NCI-H1436 (cell line): ENCODE results near the gene TBX18.

ENCODE experiments used
- DNase-seq: peaks from one replicate; lab custom pipeline; 2025; lab: John Stamatoyannopoulos, UW

The TBX18 gene

DNA sequence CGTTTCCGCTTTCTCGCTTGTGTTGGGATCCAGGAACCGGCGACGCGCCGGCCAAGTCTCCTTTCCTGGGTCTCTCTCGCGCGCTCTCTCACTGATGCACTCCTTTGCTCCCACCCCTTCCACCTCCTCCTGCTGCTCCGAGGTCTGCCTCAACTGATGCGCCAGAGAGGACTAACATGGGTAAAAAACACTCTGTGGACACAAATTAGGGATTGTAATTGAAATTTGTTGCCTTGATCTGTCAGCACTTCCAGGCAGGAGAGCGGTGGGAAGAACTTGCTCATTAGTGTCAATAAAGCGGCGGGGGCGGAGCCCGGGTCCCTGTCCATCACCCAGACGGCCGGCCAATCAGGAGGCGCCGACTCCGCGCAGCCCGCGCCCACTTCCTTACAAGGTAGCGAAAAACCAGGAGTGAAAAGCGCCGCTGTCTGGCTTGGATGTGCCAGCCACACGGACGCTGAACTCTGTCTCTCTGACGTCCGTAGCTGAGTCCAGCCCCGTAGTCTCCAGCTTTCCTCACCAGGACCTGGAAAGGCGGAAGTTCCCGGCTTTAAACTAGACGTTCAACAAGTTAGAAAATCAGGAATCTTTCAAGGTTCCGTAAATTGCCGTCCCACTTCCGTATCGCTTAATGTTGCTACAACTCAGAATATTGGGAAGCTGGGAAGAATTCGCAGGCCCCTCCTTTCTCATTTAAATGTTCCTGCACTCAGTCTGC lies at the start of gene TBX18:
TBX18 (minus strand) TSS at position 267 of the 718 bp plus-strand sequence. CDS start 417 bp downstream, outside the sequence.
- no peak for DNase-seq

DNA sequence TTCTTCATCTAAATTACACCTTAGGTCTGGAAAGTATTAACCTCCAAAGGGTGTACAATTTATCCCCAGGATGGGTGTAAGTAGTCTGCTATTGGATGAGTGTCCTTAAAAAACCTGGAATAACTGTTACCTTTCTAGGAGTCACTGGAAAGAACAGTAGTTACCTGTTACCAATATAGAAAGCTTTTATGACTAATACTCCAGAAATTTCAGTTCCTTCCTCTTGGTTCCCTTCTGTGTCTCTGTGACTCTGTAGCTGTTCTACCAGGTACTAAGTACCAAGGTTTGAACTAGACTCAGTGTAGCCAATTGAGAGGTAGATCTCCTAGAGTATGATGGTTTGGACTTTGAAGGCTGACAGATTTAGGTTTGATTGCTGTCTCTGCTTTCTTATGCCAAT lies 47.0 kb upstream of the TBX18 start:
- no peak for DNase-seq

DNA sequence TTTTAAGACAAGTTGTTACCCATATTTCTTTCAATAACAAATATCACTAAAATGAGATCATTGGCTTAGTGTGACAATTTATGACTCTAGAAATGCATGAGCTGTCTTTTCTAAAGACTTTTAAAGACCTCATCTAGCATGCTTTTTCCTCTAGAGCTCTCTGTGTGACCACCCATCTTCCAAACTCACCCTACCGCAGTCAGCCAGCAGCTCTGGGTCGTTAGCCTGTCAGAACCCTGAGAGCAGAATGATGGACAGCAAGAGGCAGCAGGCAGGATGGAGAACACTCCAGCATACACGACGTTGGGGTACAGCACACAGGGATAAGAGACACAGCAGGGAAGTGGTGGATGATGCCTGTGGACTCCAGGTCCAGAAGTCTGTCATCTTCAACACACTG lies 45.1 kb upstream of the TBX18 start:
- no peak for DNase-seq

DNA sequence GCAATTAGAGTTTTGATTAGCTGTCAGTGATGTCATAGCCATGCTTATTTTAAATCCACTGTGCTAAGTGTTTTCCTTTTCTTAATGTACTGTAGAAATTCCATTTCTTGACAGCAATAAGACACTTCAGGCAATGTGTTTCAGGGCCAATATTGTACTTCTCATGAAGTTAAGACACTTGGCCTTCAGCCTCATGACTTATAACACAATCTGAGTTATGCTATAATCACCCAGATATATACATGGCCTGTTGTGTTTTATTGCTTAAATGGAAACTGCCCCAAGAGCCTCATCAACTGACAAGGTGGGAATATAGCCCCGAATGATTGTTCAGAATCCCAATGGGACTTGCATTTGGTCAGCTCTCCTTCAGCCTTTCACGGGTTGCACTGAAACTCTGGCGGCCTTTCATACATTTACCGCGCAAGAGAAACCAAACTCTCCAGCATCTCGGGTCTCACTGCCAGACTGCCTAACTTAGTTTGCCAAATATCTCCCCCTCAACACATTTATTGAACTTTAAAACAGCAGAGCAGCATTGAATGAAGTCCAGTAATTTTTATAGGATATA lies 44.2 kb upstream of the TBX18 start:
- no peak for DNase-seq

DNA sequence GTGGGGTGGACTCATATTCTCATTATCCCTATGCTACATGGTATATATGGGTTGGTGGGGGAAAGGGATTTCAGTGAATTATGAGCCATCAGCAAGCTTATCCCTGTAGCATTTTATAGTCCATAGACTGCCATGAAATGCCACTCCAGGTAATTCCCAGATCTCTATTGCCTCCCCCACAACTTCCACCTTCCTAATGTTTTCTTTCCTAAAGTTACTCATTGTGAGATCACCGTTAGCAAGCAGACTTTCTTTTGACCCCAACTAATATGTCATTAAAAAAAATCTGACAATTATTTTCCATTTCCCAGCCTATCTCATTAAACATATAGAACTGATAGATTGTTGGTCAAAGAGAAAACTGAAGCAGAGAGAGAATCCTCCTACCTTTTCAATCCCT lies 40.7 kb upstream of the TBX18 start:
- no peak for DNase-seq

DNA sequence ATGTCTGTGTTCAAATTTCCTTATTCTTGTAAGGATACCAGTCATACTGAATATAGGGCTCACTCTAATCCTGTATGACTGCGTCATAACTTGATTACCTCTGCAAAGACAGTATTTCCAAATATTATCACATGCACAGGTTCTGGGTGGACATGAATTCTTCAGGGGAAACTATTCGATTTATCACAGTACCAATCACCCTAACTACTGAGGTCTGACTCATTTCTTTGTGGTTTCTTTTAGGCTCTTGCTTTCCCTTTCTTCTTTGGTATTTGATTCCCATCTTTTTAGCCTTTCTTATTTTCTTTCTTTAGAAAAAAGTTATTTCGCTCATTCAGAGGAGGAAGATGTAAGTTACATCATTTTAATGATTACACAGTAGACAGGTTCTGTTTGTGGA lies 40.3 kb upstream of the TBX18 start:
- no peak for DNase-seq

DNA sequence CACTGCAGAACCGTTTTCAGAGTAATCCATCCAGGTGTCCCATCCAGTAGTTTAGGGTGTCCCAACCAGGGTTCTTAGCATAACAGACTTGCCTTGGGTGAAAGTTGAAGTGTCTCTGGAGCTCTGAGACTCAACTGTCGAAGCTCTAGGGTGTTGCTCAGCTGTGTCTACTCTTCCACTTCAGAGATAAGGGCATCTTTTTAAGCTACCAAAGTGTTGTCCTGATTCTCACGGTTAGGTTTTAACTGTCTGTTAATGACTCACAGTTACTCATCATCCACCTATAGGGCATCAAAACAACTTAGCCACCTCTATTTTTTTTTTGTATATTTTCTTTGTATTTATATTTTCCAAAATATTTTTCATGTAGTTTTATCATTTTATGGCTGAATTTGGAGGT lies 36.9 kb upstream of the TBX18 start:
- DNase-seq: no peak

DNA sequence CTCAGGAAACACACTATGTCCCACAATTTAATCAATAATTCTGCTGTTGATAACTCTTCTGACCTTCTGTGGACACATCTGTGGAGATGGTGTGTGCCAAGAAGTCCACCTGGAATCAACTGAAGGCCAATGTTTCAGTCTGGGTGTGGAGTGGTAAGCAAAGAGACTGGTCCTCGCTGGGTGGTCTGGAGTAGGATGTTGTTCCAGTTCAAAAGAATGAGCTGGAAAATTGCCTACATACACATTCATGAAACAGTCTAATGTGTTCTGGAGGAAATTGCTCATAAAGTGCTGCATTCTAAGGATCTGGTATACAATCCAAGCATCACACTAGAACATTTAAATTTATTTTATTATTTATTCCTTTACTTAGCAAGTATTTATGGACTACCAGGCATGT lies 33.9 kb upstream of the TBX18 start:
- no peak for DNase-seq

DNA sequence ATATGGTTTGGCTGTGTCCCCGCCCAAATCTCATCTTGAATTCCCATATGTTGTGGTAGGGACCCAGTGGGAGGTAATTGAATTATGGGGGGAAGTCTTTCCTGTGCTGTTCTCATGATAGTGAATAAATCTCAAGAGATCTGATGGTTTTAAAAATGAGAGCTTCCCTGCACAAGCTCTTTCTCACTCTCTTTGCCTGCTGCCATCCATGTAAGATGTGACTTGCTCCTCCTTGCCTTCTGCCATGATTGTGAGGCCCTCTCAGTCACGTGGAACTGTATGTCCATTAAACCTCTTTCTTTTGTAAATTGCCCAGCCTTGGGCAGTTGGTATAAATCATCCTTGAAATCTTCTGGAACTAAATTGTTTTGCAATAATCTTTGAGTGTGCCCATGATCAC lies 31.9 kb upstream of the TBX18 start:
- no peak for DNase-seq

DNA sequence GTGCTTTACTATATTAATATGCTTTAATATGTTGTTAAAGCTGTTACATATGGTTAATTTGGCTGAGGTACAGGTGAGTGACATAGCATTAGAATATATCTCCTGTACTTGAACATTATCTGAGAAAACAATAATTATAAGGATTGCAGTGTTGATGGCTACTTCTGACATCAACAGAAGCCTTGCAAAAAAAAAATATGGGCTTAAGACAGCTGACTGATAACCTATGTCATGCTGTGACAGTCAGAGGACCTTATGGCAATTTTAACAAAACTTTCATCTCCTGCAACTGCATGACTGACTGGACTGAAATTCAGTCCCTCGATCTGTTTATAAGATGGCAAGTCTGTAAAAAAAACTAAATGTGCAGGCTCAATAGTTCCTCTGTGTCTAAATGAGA lies 27.5 kb upstream of the TBX18 start:
- no peak for DNase-seq

DNA sequence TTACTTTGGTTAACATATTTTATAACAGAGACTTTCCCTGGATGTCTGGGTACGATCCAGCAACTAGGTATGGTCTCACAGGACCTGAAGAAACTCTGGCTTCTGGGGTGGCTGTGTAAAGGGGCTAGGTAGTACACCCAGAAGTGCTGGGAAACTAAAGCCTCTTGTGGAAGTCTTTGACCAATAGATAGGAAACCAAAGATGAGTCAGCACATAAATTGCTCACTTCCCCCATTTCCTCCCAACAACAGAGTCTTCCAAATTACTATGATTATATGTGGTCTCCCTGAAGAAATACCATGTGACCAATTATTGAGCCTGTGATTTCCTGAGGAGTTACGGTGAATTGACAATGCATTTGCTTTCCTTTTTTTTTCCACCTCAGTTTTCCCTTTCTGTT lies 26.8 kb upstream of the TBX18 start:
- DNase-seq: no peak

DNA sequence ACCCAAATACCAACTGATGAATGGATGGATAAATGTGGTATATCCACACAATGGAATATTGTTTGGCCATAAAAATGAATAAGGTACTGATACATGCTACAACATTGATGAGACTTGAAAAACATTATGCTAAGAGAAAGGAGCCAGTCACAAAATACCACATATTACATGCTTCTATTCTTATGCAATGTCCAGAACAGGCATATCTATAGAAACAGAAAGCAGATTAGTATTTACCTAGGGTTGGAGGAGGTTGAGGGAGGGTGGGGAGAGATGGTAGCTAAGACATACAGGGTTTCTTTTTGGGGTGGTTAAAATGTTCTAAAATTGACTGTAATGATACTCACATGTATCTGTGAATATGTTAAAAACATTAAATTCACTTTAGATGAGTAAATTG lies 24.8 kb upstream of the TBX18 start:
- DNase-seq: no peak

DNA sequence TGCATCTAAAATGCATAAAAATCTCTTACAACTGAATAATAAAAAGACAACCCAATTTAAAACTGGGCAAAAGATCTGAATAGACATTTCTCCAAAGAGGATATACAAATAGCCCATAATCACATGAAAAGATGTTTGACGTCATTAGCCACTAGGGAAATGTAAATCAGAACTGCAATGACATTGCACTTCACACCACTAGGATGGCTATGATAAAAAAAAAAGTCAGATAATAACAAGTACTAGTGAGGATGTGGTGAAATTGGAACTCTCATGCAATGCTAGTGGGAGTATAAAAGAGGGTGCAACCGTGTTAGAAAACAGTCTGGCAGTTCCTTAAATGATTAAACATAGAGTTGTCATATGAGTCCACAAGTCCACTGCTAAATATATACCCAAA lies 24.3 kb upstream of the TBX18 start:
- DNase-seq: no peak

DNA sequence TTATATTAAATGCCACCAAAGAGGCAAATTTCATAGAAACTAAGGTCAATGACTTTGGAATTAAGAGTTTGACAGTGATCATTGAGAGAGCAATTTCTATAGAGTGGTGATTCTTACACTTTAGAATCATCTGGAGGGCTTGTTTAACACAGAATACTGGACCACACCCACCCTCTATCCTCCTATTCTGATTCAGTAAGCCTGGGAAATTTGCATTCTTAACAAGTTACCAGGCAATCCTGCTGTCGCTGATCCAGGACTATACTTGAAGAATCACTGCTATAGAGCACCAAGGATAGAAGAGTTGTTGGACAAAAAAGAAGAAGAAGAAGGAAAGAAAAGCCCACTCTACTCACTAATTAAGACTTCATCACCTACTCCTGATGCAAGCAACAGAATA lies 21.3 kb upstream of the TBX18 start:
- no peak for DNase-seq

DNA sequence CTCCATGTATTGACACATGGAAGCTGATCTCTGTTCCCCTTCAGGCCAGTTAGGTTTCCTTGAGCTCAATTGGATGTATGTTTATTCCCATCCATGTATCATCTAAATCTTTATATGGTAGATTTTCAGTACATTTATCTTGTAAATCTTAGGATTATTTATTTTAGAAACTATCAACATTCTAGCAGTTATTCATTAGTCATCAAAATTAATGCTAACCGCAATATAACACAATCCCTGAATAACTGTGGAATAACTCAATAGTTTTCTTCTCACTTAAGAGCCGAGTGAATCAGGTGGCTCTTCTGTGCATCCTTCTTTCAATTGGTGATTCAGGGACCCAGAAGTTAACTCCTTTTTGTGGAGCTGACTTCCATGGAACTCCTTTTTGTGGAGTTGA lies 15.5 kb upstream of the TBX18 start:
- DNase-seq: no peak

DNA sequence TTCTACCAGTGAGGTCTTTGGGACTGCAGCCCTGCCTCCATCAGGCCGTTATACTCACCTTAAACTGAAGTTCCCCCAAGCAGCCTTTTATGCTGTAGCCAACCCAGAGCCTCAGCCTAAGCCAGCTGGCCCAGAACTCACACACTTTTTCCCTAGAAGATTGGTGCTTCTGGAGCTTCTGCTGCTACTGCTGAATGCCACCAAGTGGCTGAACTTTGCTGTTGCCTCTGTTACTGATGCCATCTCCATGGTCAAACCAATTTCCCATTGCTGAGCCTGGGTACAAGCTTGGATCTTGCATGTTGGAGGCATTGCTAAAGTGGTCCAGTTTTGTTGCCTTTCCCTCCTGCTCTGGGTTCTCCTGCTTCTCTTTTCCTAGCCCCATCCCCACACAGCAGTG lies 15.0 kb upstream of the TBX18 start:
- DNase-seq: no peak

DNA sequence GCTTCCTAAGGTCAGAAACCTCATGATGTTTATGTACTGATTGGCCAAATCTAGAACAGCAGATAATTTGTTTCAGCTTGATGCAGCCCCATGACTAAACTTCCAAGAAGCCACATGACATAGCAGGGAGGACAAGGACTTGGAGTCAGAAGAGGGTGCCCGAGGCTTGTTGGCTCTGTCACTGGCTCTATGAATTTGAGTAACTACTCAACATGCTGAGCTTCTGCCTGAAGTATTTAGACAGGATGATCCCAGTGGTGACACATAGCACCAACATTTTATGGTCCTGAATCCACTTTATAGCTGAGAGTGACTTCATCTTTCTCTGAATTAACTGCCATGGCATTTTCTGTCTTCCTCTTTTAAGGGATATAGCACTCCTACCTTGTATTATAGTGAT lies 13.5 kb upstream of the TBX18 start:
- no peak for DNase-seq

DNA sequence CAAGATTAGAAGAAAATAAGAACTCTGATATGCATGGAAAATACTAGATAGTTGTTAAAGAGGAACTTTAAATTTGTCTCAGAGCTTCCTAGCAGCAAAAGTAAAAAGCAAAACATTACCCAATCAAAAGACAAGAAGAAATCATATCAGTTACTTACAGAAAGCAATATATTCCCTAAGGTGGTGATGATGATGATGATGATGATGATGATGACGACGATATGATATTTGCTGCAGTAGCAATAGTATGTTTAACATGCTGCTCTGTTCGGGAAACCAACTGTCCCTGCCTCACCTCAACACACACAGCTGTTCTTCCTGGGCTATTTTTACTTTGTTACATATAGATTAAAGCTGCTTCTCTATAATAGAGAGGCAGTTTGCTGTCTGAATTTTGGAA lies 12.0 kb upstream of the TBX18 start:
- no peak for DNase-seq

DNA sequence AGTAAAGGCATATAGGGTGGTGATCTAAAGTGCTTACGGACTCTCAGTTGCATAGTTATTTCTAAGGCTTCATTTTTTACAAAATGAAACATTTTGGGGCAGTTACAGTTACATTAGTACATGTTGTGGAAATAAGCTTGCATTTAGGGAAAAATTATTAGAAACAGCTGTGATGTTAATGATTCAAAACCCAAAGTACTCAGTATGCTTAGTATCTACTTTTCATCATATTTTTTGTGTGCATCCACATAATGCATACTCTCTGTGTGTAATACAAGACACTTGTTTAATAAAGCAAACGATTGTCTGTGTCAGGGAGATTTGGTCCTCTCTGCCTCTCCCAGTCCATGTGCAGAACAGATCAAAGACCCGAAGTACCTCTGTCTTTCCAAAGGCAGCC lies 11.4 kb upstream of the TBX18 start:
- no peak for DNase-seq

DNA sequence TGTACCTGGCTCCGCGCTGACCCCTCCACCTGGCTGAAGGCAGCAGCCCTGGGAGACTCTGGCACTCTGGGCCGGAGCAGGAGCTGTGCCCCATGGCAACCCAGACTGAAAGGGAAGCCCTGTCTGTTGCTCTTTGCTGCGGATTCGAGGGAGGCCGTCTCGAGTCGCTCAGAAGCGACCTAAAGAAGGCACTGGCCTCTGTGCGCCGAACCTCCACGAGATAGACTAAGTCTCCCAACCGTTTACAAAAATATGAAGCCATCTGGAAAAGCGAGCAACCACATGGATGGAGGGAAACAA lies 10.5 kb upstream of the TBX18 start:
- DNase-seq: no peak

DNA sequence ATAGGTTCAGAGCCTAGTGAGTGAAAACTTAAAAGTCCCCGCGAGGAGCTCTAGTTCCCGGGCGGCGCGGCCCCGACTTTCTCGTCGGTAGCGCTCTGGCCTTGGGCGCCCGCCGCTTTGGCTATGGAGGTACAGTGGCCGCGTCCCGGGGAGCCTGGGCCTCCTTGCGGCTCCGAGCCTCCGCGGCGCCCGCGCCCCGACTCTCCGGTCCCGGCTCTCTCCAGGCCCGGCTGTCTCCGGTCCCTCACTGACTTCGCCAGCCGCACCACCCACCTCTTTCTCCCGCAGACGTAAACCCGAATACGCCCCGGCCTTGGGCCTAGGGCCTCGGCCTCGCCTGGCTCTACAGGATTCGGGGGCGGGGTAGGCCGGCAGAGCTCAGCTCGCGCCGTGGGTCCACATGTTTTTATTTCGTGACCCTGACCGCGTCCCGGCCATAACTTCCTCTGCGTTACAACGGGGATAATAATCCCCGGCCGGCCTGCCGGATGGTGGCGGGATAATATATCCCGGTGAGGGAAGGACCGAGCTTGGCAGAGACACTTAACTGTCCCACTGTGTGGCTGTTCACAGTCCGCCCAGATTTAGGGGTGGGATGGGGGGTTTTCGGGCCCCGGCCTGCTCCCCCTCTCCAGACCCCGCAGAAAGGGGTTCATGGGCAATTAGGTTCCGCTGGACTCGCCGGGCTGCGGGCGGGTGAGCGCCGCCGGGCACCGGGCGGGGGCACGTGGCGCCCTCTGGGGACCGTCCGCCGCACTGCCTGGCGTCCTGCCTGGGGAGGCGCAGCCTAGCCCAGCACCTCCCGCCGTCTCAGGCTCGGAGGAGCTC lies 10.0 kb upstream of the TBX18 start:
- DNase-seq: no peak

DNA sequence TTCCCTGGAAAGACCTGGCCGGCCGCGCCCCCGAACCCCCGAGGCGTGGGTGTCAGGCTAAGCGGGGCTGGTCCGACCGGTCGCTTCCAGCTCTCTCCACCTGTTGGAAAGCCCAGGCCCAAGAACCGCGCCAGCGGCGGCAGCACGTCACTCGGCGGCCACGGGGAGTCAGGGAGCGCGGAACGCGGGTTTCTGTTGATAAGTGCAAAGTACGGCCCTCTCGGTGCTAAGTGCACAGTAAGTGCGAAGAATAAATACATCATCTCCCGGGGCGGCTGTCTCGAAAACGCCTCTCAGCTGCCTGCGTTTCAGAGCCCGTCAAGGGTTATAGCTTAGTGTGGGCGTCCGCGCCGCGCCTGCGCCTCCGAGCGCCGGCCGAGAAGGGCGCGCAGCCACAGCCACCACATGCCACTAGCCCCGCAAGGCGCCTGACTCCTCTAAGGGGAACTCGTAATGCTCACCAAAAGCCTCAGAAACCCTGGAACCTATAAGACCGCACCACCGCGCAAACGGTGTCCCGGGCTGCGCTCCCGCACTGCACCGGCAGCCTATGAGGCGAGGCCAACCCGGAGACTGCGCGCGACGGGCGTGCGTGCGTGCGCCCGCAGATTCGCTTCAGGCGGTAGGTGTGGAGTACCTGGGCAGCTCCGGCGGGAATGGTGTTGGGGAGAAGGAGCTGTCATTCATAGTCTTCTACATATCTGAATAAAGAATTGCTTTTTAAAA lies 9.2 kb upstream of the TBX18 start:
- no peak for DNase-seq

DNA sequence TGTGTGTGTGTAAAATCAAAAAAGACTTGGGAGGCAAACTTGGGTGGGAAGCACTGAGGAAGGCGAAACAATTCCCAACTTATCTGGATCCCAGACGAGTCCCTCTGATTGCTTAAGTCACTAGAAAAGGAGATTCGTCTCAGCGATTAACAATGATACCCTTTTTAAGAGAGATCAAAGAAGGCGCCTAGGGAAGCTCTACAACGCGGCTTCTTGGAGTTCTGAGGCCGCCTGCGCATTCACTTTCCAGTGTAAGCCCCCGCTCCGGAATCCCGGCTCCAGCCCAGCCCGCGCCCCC lies 8.7 kb upstream of the TBX18 start:
- DNase-seq: no peak
